Stimulated activated CD8-positive, alpha-beta memory T cell treated with anti-CD3 and anti-CD28 coated beads, Interleukin-15, amount 100 ng/mL, for 24 hours (primary cell): ENCODE data around the gene VASP.

Experiments
- DNase-seq: peaks from one replicate; pipeline ENCODE4 v3.0.0-alpha.2; 2020; ENCODE audit warnings: low read depth

Gene VASP

DNA sequence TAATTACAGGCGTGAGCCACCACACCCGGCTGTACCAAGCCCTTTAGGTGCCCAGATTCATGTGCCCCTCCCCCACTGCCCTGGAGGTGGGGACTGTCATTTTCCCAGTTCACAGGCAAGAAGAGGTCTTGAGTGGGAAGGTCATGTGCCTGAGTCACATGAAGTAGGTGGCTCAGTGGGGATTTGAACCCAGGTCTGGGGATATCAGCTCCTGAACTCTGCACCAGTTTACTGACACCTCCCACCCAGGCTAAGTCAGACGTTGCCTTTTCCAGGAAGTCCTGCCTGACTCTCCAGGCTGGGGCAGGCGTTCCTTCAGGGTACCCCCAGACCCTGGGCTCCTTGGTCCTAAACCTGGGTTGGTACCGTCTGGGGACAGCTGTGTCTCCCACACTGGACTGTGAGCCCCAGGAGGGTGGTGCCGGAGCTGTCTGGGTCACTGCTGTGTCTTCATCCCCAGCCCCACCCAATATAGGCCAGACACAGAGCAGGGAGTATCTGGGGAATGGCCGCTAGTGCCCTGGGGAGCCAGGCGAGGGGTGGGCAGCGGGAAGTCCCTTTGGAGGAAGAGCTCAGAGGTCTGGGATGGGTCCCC is 8.6 kb downstream of the VASP start:
- no peak for DNase-seq

DNA sequence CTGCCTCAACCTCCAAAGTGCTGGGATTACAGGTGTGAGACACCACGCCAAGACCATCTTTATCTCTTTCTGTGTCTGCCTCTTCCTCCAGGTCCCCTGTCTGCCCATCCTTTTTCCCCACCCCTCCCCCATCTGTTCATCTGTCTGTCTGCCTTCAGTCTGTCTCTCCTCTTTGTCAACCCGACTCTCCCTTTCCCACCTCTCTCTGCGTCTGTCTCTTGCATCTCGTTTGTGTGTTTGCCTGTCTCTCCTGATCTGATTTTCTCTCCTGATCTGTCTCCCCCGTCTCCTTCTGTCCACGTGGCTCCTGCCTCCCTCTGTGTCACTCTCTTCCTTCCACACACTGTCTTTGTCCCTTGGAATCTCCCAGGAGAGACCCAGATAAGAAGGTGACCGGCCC is 10.0 kb downstream of the VASP start:
- no peak for DNase-seq

DNA sequence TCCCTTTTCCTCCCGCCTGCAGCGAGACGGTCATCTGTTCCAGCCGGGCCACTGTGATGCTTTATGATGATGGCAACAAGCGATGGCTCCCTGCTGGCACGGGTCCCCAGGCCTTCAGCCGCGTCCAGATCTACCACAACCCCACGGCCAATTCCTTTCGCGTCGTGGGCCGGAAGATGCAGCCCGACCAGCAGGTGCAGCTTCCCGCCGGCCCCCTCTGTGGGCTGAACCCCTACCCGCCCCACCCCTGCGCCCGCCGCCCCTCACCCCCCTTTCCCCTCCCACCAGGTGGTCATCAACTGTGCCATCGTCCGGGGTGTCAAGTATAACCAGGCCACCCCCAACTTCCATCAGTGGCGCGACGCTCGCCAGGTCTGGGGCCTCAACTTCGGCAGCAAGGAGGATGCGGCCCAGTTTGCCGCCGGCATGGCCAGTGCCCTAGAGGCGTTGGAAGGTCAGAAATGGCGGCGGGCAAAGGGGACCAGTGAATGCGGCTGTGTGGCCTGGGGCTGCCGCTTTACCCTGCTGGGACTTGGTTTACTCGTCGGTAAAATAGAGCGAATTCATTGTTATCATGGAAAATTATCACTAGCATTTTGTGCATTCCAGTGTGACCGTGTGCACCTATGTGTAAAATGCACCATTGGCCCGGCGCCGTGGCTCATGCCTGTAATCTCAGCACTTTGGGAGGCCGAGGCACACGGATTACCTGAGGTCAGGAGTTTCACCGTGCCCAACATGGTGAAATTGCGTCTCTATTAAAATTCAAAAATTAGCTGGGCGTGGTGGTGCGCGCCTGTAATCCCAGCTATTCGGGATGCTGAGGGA is 10.6 kb downstream of the VASP start:
- DNase-seq, result no peak

DNA sequence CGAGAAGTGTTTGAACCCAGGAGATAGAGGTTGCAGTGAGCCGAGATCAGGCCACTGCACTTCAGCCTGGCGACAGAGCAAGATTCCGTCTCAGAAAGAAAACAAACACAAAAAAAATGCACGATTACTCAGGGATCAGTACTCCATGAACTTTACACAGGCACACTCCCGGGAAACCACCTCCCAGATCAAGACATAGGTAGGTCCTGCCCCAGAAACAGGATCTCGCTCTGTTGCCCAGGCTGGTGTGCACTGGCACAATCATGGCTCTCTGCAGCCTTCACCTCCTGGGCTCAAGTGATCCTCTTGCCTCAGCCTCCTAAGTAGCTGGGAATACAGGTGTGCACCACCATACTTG is 11.2 kb downstream of the VASP start:
- DNase-seq, result no peak

DNA sequence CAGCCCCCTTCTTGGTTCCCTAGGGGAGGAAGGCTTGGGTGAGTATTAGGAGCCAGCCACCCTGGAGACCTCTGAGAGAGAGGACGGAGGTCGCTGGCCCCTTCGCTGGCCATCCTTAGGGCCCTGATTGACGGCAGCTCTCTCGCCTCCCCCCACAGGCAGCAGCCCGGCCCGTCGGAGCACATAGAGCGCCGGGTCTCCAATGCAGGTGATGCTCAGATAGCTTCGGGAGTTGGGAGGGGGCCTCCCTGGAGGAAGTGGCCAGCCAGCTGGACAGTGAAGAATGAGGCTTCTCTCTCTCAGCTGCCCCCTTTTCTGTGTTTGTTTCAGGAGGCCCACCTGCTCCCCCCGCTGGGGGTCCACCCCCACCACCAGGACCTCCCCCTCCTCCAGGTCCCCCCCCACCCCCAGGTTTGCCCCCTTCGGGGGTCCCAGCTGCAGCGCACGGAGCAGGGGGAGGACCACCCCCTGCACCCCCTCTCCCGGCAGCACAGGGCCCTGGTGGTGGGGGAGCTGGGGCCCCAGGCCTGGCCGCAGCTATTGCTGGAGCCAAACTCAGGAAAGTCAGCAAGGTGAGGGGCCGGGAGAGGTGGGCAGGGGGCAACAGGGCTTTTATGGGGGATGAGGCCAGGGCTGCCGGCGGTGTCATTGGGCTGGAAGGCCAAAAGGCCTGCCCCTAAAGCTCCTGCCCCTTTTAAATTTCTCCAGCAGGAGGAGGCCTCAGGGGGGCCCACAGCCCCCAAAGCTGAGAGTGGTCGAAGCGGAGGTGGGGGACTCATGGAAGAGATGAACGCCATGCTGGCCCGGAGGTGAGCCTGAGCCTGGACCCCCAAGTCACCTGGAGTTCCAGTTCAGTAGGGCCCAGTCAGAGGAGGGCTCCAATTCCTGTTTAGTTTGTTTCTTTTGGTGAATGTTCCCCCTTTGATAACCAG is 15.0 kb downstream of the VASP start:
- DNase-seq, result no peak

DNA sequence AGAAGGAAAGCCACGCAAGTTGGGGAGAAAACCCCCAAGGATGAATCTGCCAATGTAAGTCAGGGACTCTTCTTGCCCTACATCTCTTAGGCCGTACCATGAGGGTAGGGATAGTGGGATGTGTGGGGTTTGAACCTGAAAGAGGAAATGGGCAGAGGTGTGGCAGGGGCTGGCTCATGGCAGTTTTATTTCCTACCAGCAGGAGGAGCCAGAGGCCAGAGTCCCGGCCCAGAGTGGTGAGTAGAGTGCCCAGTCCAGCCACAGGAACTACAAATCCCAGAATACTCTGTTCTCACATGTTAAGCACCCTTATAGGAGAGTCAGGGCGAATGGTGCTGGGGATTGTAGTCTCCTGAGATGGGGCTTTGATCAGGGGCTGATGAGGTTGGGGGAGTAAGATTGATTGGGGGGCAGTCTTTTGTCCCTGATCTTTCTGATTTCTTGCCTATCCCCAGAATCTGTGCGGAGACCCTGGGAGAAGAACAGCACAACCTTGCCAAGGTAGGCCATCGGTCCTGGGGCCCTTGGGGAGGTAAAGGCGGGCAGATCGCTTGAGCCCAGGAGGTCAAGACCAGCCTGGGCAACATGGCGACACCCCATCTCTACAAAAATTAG is 16.5 kb downstream of the VASP start:
- no peak for DNase-seq

DNA sequence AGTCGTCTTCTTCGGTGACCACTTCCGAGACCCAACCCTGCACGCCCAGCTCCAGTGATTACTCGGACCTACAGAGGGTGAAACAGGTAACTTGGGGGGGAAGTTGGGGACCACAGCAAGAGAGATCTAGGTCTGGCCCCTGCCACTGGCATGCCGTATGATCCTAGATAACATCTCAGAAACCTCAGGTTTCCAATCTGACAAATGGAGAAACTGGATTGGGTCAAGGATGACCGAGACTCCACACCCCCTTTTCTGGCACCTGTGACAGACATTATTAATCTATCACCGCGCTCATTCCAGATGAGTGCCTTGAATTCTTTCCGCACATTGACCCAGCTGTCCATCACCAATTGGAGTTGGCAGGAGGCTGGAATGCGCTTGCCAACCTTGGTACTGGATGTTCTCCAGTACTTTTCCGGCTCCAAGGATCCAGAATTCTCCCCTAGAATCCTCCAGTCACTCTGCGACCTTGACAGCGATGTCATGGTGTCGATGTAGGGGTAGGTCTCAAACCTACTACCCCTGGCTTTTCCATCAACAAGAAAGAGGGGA is 17.4 kb downstream of the VASP start:
- no peak for DNase-seq

DNA sequence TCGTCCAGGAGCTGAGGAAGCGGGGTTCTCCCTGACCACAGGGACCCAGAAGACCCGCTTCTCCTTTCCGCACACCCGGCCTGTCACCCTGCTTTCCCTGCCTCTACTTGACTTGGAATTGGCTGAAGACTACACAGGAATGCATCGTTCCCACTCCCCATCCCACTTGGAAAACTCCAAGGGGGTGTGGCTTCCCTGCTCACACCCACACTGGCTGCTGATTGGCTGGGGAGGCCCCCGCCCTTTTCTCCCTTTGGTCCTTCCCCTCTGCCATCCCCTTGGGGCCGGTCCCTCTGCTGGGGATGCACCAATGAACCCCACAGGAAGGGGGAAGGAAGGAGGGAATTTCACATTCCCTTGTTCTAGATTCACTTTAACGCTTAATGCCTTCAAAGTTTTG is 18.9 kb downstream of the VASP start:
- DNase-seq, result no peak

DNA sequence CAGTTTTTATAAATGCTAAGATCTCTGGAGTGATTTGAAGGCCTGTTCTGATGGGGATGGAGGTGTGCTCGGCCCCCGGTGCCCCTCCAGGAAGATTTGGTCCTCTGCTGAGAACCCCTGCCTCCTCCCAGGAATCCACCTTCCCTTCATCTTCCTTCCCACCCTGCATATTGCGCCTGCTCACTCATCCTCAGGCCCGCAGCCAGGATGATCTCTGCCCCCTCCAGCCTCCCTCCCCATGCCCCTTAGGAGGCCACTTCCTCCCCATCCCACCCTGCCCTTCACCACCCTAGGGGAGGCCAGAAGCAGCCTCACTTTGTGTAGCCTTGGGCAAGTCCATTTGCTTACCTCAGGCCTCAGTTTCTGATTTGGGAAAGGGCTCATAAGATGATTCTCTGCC is 19.7 kb downstream of the VASP start:
- no peak for DNase-seq

DNA sequence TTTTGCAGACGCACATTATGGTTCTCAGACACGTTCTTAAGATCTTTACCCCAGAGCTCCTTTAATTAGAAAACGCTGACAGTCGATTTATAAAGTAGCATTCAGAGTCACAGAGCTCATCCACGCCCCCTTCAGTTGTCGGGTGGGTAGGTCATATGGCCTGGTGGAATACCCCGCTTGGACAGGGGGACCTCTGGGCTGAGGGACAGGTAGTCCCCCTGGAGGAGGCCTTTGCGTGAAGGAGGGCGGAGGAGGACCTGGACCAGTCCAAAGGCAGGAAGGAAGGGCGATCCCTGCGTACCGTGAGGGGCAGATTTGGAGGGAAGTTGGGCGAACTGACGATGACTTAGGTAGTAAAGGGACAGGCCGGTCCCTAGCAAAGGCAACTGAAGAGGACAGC is 20.5 kb downstream of the VASP start:
- DNase-seq, result no peak

DNA sequence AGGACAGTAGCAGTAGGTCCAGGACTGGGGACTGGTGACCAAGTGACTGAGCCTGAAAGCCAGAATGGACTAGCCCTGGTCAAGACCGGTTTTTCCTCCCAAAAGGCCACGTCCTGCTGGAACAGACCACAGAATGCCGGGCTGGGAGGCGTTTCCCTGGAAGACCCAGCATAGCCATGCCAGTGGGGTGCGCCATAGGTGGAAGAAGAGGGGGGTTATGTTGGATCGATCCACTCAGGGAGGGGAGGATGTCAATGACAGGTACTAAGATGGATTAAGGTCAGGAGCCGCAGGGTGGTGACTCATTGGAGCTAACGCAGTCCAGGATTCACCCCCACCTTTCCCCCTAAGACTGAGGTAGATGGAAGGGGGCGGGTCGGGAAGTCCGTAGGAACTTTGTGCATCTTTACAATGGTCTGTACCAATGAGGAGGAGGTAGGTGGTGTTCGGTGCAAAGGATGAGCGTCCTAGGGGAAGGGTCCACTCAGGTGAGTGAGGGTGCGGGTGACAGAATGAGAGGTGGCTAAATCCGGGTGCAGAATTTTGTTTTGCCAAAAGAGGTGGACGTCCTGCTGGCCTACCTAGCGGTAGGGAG is 21.0 kb downstream of the VASP start:
- DNase-seq, result no peak

DNA sequence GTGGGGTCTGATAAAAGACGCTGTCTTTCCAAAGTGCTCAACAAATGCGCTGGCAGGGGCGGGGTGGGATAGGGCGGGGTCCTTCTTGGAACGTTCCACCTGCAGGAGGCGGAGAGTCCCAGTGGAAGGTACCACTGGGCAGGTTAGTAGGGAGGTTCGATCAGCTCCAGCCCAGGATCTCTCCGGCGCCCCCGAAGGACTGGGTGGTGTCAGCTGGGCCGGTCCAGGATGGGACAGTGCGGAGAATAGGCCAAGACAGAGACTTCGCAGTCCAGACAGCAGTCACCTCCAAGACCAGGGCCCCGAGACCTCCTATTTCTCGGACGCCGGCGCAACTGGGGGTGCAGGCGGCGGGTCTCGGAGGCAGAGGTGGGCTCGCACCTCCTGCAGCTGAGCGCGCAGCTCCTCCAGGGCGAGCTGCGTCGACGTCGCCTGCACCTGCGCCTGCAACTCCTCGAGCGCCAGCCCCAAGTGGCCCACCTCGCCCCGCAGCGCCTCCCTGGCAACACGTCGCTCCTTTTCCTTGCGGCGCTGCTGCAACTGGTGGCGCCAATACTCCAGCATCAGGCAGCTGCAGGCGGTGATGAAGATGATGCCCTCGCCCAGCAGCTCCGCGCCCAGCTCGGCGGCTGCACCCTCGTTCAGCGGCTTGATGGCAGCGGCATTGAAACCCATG is 21.6 kb downstream of the VASP start:
- no peak for DNase-seq

DNA sequence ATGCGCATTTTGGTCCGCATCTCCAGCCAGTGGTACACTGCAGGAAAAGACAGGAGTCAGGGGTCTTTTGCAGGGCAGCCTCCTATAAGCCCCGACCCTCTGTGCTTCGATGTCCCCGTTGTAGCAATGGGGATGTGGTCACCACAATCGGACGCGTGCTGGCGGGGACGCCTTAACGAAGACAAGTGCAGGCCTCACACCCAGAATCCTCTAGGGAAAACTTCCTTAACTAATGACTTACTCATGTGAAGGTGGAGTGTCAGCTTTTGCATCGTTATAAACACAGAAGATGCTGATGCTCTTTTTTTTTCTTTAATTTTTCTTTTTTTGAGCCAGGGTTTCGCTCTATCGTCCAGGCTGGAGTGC is 22.1 kb downstream of the VASP start:
- DNase-seq, result no peak

DNA sequence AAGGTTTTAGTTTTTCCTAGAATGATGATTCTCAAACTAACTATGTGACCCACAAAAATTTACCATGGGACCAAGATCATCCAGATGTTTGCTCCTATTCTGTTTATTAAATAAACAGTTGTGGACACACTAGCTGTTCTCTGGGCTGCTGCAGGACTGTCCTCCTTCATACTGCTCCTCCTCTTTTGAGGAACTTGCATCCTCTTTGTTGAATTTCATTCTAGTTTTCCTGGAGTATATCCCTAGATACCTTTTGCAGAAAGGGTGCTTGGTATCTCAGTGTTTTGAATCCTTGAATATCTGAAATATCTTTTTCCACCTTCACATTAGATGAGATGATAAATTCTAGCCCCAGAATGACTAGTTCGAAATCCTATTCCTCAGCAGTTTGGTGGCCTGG is 24.1 kb downstream of the VASP start:
- DNase-seq, result no peak

DNA sequence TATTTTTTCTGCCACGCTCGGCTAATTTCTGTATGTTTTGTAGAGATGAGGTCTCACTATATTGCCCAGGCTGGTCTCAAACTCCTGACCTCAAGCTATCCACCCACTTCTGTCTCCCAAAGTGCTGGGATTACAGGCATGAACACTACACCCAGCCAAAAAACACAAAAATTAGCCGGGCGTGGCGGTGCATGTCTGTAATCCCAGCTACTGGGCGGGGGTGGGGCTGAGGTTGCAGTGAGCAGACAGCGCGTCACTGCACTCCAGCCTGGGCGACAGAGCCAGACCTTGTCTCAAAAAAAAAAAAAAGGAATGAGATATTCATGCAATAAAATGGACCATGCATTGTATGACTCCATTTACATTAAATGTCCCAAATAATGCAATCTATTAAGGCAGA is 32.2 kb downstream of the VASP start:
- no peak for DNase-seq

DNA sequence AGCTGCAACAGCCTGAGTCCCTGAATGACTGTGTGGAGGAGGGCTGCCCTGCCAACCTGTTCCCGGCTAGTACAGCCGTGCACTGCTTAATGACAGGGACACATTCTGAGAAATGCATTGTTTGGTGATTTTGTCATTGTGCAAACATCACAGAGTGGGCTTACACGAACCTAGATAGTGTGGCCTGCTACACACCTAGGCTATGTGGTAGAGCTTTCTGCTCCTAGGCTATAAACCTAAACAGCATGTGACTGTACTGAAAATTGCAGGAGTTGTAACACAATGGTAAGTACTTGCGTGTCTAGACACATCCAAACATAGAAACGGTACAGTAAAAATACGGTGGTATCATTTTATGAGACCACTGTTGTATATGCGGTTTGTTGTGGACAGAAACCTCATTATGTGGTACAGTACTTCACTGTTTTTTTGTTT is 35.0 kb downstream of the VASP start:
- no peak for DNase-seq

DNA sequence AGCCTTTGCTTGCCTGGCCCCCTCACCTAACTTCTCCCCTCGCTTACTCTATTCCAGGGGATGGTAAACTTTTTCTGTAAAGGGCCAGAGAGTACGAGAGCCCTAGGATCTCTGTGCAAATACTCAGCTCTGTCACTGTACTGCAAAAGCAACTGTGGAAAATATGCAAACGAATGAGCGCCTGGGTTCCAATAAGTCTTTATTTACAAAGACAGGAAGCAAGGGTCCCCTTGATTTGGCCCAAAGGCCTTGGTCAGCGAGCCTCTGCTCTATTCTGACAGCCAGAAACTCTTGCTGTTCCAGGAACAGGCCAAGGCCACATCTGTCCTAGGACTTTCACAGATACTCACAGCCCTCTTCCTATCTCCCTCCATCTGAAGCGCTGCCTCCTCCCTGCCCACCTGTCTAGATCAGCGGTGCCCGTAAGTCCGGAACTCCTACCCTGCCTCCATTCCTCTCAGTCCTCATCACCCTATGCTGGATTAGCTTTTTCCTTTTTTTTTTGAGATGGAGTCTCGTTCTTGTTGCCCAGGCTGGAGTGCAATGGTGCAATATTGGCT is 40.0 kb downstream of the VASP start:
- no peak for DNase-seq

DNA sequence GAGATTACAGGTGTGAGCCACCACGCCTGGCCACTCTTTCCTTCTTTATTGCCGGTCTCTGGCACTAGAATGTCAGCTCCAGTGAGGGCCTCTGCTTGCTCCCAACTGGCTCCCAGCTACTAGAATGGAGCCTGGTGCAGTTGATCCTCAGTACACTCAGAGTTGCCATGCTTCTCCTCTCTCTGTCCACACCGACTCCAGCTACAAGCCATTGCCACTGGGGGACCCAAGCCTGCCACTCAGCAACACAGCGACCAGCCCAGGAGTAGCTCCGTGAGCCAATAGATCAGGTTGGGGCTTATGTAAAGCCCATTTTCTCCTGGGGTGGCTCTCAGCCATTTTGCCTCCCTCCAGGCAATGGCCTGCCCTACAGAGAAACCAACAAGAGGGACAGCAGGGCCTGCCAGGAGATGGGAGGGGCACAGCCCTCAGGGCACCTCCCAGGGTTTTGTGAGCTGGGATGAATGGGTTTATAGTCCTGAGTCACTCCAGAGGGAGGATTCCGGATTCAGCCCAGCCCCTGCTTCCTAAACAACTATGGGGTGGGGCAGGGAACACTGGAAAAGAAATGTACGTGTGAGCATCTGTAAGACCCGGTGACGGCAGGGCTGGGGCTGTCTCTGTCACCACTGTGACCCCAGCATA is 40.8 kb downstream of the VASP start:
- DNase-seq, result no peak

DNA sequence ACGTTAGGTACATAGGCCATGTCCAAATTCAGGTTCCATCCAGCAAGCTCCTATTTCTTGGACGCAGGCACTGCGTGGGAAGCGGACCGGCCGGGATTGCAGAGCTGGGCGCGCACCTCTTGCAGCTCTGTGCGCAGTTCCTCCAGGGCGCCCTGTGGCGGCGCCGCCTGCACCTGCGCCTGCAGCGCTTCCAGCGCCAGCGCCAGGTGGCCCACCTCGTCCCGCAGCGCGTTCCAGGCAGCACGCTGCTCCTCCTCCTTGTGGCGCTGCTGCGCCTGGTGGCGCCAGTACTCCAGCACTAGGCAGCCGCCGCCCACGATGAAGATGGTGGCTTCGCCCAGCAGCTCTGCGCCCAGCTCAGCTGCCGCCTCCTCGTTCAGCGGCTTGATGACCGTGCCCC is 46.2 kb downstream of the VASP start:
- no peak for DNase-seq

DNA sequence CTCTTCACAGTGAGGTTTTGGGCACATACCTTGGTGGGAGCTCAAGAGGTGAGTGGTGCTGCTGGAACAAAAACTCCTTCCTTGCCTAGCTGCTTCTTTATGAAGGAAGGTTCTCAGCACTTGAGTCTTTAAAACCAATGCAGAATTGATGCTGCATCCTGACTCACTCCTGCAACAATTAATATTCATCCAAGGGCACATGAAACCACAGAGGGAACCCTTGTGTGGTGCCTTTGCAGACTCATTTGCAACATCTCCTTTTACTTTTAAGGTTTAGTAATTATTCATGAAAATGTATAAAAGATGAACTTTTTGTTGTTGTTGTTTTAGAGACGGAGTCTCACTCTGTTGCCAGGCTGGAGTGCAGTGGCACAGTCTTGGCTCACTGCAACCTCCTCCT is 47.2 kb downstream of the VASP start:
- DNase-seq, result no peak
